Measurements from ENCODE around the gene CRISPLD2.

The CRISPLD2 gene

GRCh38 chr16:84884596-84885341 lies 65.0 kb downstream of the CRISPLD2 start:
- no peak for DNase-seq (ENCODE audit: low read depth in 2 of 2)

DNA sequence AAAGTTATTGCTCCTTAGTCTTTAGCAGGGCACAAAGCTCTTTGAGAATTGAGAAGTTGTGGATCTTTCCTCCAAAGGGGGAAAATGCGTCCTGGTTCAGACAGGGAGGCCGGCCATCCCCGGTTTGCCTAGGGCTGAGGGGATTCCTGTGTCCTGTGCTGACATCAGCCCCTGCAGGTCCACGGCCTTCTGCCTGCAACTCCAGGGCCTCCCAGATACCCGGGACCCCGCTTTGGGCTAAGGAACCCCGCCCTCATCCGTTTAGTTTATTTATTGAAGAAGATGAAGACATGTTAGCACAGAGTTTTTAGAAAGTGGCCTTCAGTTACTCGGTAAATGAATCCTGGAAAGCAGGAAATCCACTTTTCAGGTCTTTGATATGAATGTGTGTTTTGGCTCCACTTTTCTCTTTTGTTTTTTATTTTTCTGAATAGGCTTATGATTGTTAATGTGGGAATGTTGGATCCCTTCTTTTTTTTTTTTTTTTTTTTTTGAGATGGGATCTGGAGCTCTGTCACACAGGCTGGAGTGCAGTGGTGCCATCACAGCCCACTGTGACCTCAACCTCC lies 65.6 kb downstream of the CRISPLD2 start:
- DNase-seq (ENCODE audit: low read depth in 2 of 2) = no peak

- DNase-seq (ENCODE audit: low read depth in 2 of 2) = no peak
Observed at GRCh38 chr16:84886497-84887090, 66.8 kb downstream of the CRISPLD2 start.

GRCh38 chr16:84887207-84887606 lies 67.4 kb downstream of the CRISPLD2 start:
- DNase-seq (ENCODE audit: low read depth in 2 of 2) = no peak

GRCh38 chr16:84888450-84888849 lies 68.7 kb downstream of the CRISPLD2 start:
- no peak for DNase-seq (ENCODE audit: low read depth in 2 of 2)

DNA sequence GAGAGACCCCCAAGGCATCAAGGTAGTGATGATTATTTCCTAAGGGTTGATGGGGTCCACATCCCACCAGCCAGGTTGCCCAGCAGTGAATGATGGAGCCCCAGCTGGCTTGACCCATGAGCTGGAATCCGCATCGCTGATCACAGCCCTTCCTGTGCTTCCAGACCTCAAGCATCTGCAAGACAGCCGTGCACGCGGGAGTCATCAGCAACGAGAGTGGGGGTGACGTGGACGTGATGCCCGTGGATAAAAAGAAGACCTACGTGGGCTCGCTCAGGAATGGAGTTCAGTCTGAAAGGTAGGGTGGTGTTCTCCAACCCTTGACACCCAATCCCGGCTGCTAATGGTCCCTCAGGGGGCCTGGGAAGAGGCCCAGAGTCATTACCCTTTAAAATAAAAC lies 69.3 kb downstream of the CRISPLD2 start:
- no peak for DNase-seq (ENCODE audit: low read depth in 2 of 2)

DNA sequence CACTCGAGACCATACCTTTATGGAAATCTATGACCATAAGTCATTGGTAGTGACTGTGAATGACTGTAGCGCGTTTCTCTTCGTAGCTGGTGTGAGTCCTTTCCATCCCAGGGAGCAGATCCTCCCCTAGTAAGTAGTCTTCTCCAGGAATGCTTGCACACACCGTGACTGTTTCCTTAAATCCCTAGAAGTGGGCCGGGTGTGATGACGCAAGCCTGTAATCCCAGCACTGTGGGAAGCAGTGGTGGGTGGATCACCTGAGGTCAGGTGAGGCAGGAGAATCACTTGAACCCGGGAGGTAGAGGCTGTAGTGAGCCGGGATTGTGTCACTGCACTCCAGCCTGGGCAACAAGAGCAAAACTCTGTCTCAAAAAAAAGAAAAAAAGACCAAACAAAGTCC lies 70.6 kb downstream of the CRISPLD2 start:
- no peak for DNase-seq (ENCODE audit: low read depth in 2 of 2)

- DNase-seq (ENCODE audit: low read depth in 2 of 2) = no peak
Observed at GRCh38 chr16:84891149-84891795, 71.5 kb downstream of the CRISPLD2 start.

GRCh38 chr16:84892097-84892496 lies 72.3 kb downstream of the CRISPLD2 start:
- DNase-seq (ENCODE audit: low read depth in 2 of 2) = no peak

DNA sequence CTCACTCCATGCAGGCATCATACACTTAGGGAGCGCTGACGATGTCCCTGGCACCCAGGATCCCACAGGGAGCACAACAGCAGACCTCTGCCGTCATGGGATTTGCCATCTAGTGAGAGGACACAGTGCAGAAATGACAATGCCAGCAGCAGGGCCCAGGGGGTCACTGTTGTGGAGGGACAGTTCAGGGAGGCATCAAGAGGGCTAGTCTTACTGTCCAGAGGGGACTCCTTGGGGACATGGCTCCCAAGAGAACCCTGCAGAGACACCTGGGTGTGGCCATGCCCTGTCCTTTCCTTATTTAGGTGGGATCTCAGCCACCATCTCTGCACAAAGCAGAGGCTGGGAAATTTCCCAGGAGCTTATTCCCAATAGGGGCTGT lies 73.7 kb downstream of the CRISPLD2 start:
- DNase-seq (ENCODE audit: low read depth in 2 of 2) = no peak

GRCh38 chr16:84893849-84894599 lies 74.2 kb downstream of the CRISPLD2 start:
- no peak for DNase-seq (ENCODE audit: low read depth in 2 of 2)

DNA sequence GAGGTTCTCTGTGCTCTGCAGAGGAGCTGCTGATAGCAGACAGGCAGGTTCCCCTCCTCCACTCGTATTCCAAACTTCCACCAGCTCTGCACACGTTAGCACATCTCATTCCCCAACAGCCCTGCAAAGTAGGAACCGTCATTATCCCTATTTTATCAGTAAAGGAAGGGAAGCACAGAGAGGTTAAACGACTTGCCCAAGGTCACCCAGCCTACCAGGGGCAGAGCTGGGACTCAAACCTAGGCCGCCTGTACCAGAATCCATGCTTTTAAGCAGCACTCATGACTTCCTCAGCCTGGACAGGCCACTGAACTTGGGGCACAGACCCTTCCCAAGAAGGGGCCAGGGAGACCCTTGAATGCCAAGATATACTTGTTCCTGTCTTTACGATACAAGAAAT lies 75.2 kb downstream of the CRISPLD2 start:
- no peak for DNase-seq (ENCODE audit: low read depth in 2 of 2)

- DNase-seq (ENCODE audit: low read depth in 2 of 2) = no peak
Observed at GRCh38 chr16:84896847-84897246, 77.1 kb downstream of the CRISPLD2 start.

DNA sequence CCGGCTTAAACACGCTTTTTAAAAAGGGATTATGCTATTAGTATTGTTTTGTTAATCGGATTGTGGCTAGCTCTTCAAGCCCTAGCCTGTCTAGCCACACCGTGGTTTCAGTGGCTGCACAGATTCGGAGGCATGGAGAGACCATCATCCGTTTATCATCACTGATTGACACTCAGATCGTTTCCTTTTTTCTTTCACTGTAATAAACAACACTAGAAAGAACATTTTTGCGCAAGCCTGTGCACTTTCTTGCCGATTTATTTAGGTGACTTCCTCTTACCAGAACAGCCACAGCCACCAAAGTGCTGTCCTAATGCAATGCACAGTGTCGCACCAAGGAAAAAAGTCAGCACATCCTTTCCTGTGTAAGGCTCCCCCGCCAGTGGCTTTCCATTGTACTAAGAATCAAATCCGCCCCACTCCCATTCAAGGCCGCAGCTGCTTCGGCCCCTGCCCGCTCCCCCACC lies 78.2 kb downstream of the CRISPLD2 start:
- DNase-seq (ENCODE audit: low read depth in 2 of 2) = no peak

GRCh38 chr16:84898447-84898846 lies 78.7 kb downstream of the CRISPLD2 start:
- DNase-seq (ENCODE audit: low read depth in 2 of 2) = no peak

- no peak for DNase-seq (ENCODE audit: low read depth in 2 of 2)
Observed at GRCh38 chr16:84899414-84899813, 79.6 kb downstream of the CRISPLD2 start.

GRCh38 chr16:84905965-84906460 lies 86.2 kb downstream of the CRISPLD2 start:
- DNase-seq (ENCODE audit: low read depth in 2 of 2) = no peak

DNA sequence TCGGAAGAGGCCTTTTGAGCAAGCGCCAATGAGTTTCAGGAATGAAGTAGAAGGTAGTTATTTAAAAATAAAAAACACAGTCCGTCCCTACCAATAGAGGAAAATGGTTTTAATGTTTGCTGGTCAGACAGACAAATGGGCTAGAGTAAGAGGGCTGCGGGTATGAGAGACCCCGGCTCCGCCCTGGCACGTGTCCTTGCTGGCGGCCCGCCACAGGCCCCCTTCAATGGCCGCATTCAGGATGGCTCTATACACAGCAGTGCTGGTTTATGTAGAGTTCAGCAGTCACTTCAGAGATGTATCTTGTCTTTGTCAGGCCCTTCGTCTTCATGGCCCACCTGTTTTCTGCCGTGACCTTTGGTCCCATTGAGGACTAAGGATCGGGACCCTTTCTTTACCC lies 87.3 kb downstream of the CRISPLD2 start:
- DNase-seq (ENCODE audit: low read depth in 2 of 2) = no peak

DNA sequence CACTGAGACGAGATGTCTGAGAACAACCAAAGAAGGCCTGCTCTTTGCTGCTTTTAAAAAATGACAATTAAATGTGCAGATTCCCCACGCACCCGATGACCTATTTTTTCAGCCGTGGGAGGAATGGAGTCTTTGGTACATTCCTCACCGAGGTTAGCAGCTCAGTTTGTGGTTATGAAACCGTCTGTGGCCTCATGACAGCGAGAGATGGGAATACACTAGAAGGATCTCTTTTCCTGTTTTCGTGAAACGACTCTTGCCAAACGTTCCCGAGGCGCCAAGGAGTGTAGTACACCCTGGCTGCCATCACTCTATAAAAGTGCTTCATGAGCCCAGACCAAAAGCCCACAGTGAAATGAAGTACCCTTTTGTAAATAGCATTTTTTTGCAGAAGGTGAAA lies 87.8 kb downstream of the CRISPLD2 start:
- no peak for DNase-seq (ENCODE audit: low read depth in 2 of 2)

DNA sequence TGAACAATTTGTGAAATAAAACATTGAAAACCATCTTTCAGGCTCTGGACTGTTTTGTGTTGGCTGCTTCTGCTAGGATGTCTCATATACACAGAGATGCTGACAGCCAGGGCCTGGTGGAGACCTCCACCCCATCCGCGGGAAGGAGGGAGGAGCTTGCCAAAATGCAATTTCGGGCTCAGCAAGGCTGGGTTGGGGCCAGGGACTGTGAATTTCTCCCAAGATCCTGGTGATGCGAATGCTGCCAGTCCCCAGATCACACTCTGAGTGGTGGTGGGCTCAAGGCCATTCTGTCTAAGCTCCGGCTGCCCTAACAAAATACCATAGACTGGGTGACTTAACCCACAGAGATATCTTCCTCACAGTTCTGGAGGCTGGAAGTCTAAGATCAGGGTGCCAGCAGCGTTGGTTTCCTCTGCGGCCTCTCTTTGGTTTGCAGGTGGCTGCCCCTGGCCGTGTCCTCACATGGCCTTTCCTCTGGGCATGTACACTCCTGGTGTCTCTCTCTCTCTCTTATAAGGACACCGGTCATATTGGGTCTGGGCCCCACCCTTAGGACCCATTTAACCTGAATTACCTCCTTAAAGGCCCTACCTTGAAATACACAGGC lies 89.8 kb downstream of the CRISPLD2 start:
- no peak for DNase-seq (ENCODE audit: low read depth in 2 of 2)

DNA sequence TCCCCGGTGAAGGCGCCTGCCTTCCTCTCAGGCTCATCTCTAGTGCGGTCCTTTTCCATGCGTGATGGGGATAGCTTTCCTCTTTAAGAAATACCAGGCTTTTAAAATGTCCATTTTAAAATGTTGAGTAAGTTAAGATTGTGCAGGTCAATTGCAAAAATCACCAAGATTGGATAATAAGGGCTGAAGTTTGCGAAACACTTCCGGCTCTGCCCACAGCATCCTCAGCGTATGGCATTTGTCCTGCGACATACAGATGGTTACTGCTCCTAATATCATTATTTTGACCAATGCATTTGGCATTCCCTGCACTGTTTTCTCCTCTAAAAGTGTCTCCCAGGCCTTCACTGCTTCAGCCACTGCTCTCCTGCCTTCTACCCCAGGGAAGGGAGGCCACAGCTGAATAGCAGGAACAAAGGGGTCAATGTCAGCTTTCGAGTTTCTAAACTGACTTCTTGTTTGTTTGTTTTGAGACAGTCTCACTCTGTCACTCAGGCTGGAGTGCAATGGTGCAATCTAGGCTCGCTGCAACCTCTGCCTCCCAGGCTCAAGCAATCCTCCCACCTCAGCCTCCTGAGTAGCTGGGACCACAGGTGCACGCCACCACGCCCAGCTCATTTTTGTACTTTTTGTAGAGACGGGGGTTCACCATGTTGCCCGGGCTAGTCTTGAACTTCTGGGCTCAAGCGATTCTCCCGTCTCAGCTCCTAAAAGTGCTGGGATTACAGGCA lies 91.9 kb downstream of the CRISPLD2 start:
- no peak for DNase-seq (ENCODE audit: low read depth in 2 of 2)

Data from stimulated activated CD8-positive, alpha-beta memory T cell treated with anti-CD3 and anti-CD28 coated beads, Interleukin-7, amount 100 ng/mL, for 4 hours (primary cell).